Central memory CD4-positive, alpha-beta T cell (primary cell): Measurements from ENCODE around the gene ADGRD1.

Experiments used
- DNase-seq: peaks from one replicate; pipeline ENCODE4 v3.0.0; 2022

Gene ADGRD1

GRCh38 chr12:131076296-131076695 is 122.6 kb downstream of the ADGRD1 start:
- no peak for DNase-seq

- no peak for DNase-seq
Observed at GRCh38 chr12:131076791-131077747, 123.4 kb downstream of the ADGRD1 start.

- no peak for DNase-seq
Observed at GRCh38 chr12:131077931-131078391, 124.3 kb downstream of the ADGRD1 start.

GRCh38 chr12:131082290-131083194 is 128.8 kb downstream of the ADGRD1 start:
- no peak for DNase-seq

GRCh38 chr12:131084341-131085011 is 130.8 kb downstream of the ADGRD1 start:
- DNase-seq = no peak

- DNase-seq = no peak
Observed at GRCh38 chr12:131085125-131085815, 131.6 kb downstream of the ADGRD1 start.

GRCh38 chr12:131085816-131086591 is 132.3 kb downstream of the ADGRD1 start:
- DNase-seq = no peak

- no peak for DNase-seq
Observed at GRCh38 chr12:131087302-131087818, 133.7 kb downstream of the ADGRD1 start.

GRCh38 chr12:131087991-131088700 is 134.4 kb downstream of the ADGRD1 start:
- no peak for DNase-seq

- no peak for DNase-seq
Observed at GRCh38 chr12:131088701-131089530, 135.2 kb downstream of the ADGRD1 start.

GRCh38 chr12:131089531-131090273 is 136.0 kb downstream of the ADGRD1 start:
- no peak for DNase-seq

GRCh38 chr12:131090274-131091210 is 136.8 kb downstream of the ADGRD1 start:
- DNase-seq = no peak

GRCh38 chr12:131091413-131091975 is 137.8 kb downstream of the ADGRD1 start:
- DNase-seq = no peak

- no peak for DNase-seq
Observed at GRCh38 chr12:131091976-131092691, 138.4 kb downstream of the ADGRD1 start.

GRCh38 chr12:131092901-131093603 is 139.3 kb downstream of the ADGRD1 start:
- no peak for DNase-seq

- no peak for DNase-seq
Observed at GRCh38 chr12:131093604-131093955, 139.9 kb downstream of the ADGRD1 start.
